Measurements from ENCODE around the gene PDE7B.

GRCh38 chr6:135906972-135907465 lies 55.5 kb downstream of the PDE7B start:
- TF ChIP-seq, protein P1, sequence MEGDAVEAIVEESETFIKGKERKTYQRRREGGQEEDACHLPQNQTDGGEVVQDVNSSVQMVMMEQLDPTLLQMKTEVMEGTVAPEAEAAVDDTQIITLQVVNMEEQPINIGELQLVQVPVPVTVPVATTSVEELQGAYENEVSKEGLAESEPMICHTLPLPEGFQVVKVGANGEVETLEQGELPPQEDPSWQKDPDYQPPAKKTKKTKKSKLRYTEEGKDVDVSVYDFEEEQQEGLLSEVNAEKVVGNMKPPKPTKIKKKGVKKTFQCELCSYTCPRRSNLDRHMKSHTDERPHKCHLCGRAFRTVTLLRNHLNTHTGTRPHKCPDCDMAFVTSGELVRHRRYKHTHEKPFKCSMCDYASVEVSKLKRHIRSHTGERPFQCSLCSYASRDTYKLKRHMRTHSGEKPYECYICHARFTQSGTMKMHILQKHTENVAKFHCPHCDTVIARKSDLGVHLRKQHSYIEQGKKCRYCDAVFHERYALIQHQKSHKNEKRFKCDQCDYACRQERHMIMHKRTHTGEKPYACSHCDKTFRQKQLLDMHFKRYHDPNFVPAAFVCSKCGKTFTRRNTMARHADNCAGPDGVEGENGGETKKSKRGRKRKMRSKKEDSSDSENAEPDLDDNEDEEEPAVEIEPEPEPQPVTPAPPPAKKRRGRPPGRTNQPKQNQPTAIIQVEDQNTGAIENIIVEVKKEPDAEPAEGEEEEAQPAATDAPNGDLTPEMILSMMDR (IDR thresholded peaks at IDR 0.05) = no peak
- TF ChIP-seq EZH2 (IDR thresholded peaks at IDR 0.05; ENCODE audit: borderline replicate concordance, insufficient read depth, low read depth, low read length, poor library complexity, severe bottlenecking) = no peak
